Endothelial cell of umbilical vein (primary cell): ENCODE data around the gene THSD4.

Experiments used
- EZH2 ChIP-seq: IDR thresholded peaks from 2 replicates; pipeline ENCODE4 v1.6.1; 2012; ENCODE audit warnings: borderline replicate concordance, low read depth, mild to moderate bottlenecking, moderate library complexity, low read length, inconsistent platforms; ENCODE audit not compliant: severe bottlenecking
- FOS ChIP-seq: IDR thresholded peaks from 2 replicates; pipeline ENCODE4 v1.6.1; 2011; ENCODE audit warnings: mild to moderate bottlenecking, low read length, moderate library complexity, borderline replicate concordance; ENCODE audit not compliant: insufficient read depth
- JUN ChIP-seq: IDR thresholded peaks from 2 replicates; pipeline ENCODE4 v1.6.1; 2011; ENCODE audit warnings: borderline replicate concordance, low read depth; ENCODE audit not compliant: insufficient read length, insufficient read depth
- POLR2A ChIP-seq: IDR thresholded peaks from 2 replicates; pipeline ENCODE4 v1.6.1; 2012; ENCODE audit warnings: low read depth, mild to moderate bottlenecking, control low read depth, low read length
- POLR2AphosphoS5 ChIP-seq: IDR thresholded peaks from 2 replicates; pipeline ENCODE4 v1.6.1; 2012; ENCODE audit warnings: low read depth, mild to moderate bottlenecking, control low read depth, low read length, moderate library complexity; ENCODE audit not compliant: insufficient read depth
- TF ChIP-seq, protein P1 (sequence below), 2 donors: IDR thresholded peaks; 1 replicate in 1 of 2; 2 replicates in 1 of 2; pipeline ENCODE4 v1.5.1; 2011; ENCODE audit warnings: low read length in 2 of 2, mild to moderate bottlenecking in 2 of 2, moderate library complexity in 2 of 2, control low read depth in 1 of 2, inconsistent platforms in 1 of 2, low read depth in 1 of 2; ENCODE audit not compliant: insufficient read depth in 1 of 2; ENCODE audit errors: extremely low read depth in 1 of 2
- TF ChIP-seq, protein P2 (sequence below): IDR thresholded peaks from 2 replicates; pipeline ENCODE4 v1.6.1; 2011; ENCODE audit not compliant: insufficient read depth, insufficient read length

DNA sequence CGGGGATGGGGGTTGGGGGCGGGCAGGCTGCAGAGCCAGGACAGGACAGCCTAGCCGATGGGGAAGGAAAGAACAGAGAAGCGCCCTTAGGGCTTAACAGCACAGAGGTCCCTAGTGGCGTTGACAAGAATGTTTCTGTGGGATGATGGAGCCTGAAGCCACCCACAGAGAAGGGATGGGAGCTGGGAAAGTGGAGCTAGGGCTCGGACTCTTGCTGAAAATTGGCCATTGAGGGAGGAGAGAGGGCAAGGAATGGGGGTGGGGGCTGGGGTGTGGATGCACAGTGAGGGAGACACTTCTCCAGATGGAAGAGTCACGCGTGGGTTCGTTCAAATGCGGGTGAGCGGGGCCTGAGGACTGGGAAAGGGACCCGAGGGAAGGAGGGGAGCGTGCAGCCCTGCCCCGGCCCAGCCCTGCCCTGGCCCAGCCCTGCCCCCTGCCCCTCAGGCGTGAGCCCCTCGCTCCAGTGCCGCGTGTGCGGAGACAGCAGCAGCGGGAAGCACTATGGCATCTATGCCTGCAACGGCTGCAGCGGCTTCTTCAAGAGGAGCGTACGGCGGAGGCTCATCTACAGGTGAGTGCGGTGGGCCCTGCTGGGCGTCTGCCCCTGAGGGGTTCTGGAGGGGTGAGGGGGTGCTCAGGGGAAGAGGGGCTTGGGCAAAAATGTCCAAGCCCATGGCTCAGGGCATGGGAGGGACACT lies 695.9 kb downstream of the THSD4 start:
- TF ChIP-seq, protein P1, sequence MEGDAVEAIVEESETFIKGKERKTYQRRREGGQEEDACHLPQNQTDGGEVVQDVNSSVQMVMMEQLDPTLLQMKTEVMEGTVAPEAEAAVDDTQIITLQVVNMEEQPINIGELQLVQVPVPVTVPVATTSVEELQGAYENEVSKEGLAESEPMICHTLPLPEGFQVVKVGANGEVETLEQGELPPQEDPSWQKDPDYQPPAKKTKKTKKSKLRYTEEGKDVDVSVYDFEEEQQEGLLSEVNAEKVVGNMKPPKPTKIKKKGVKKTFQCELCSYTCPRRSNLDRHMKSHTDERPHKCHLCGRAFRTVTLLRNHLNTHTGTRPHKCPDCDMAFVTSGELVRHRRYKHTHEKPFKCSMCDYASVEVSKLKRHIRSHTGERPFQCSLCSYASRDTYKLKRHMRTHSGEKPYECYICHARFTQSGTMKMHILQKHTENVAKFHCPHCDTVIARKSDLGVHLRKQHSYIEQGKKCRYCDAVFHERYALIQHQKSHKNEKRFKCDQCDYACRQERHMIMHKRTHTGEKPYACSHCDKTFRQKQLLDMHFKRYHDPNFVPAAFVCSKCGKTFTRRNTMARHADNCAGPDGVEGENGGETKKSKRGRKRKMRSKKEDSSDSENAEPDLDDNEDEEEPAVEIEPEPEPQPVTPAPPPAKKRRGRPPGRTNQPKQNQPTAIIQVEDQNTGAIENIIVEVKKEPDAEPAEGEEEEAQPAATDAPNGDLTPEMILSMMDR (IDR thresholded peaks at IDR 0.05; ENCODE audit: extremely low read depth in 1 of 2, insufficient read depth in 1 of 2, low read depth in 1 of 2, low read length in 2 of 2) = no peak
- no peak for TF ChIP-seq EZH2
- TF ChIP-seq POLR2A = no peak
- TF ChIP-seq JUN = no peak
- TF ChIP-seq POLR2AphosphoS5 = no peak
- TF ChIP-seq, protein P2, sequence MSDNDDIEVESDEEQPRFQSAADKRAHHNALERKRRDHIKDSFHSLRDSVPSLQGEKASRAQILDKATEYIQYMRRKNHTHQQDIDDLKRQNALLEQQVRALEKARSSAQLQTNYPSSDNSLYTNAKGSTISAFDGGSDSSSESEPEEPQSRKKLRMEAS = no peak
- TF ChIP-seq FOS = no peak
